K562 (cell line): ENCODE measurements around the gene MEX3C. TPM values are rescaled to one million over a fixed set of nuclear protein-coding genes. Genes with fewer than 3 reads are reported as not detected.

Source experiments
- CAMTA2 ChIP-seq: fragments of 250-450 bp; sonication (Bioruptor Pico); conservative IDR thresholded peaks from 2 replicates; pipeline ENCODE4 v1.5.1; 2022
- CEBPB ChIP-seq: fragments of 450-650 bp; IDR thresholded peaks from 2 replicates; pipeline ENCODE4 v1.6.1; 2016; ENCODE audit warnings: missing genetic modification characterization, missing compliant biosample characterization
- EP400 ChIP-seq: fragments of 450-650 bp; IDR thresholded peaks from 2 replicates; pipeline ENCODE4 v1.6.1; 2017; ENCODE audit warnings: antibody characterized with exemption, mild to moderate bottlenecking, moderate library complexity
- GATAD2B ChIP-seq: fragments of 450-650 bp; IDR thresholded peaks from 2 replicates; pipeline ENCODE4 v1.6.1; 2017; ENCODE audit warnings: mild to moderate bottlenecking, borderline replicate concordance
- HBP1 ChIP-seq: fragments of 450-650 bp; formaldehyde crosslinking; IDR thresholded peaks from 2 replicates; pipeline ENCODE4 v1.4.0; 2022; ENCODE audit warnings: missing genetic modification characterization
- HCFC1 ChIP-seq: IDR thresholded peaks from 2 replicates; pipeline ENCODE4 v1.6.1; 2012; ENCODE audit warnings: low read depth, low read length, improper control_type of control experiment
- HDGF ChIP-seq: fragments of 450-650 bp; IDR thresholded peaks from 2 replicates; pipeline ENCODE4 v1.6.1; 2016
- MAZ ChIP-seq, 2 experiments: fragments of 450-650 bp in 1 of 2; sonication (generic) in 1 of 2; formaldehyde crosslinking; IDR thresholded peaks in 1 of 2; conservative IDR thresholded peaks in 1 of 2; 2 replicates each; pipeline versions ENCODE4 v1.4.0 to v1.5.0; 2020; ENCODE audit warnings: mild to moderate bottlenecking in 1 of 2, missing genetic modification reagents in 1 of 2
- NEUROD1 ChIP-seq: fragments of 150-350 bp; IDR thresholded peaks from 2 replicates; pipeline ENCODE4 v1.6.1; 2014; ENCODE audit warnings: borderline replicate concordance, low read length, low read depth; ENCODE audit not compliant: partially characterized antibody
- PBX2 ChIP-seq, 2 experiments: IDR thresholded peaks in 1 of 2; conservative IDR thresholded peaks in 1 of 2; 2 replicates each; pipeline ENCODE4 v1.6.1; 2016; ENCODE audit warnings: low read depth in 2 of 2, mild to moderate bottlenecking in 1 of 2, missing compliant biosample characterization in 1 of 2, missing genetic modification characterization in 1 of 2, moderate library complexity in 1 of 2
- RBFOX2 ChIP-seq: fragments of 200-400 bp; formaldehyde crosslinking; IDR thresholded peaks from 2 replicates; pipeline ENCODE4 v1.6.1; 2017; ENCODE audit warnings: low read depth, mild to moderate bottlenecking, low read length, moderate library complexity
- SMC3 ChIP-seq: conservative IDR thresholded peaks from 2 replicates; pipeline ENCODE4 v1.6.1; 2011; ENCODE audit warnings: low read depth, low read length, improper control_type of control experiment; ENCODE audit not compliant: insufficient read depth
- SNIP1 ChIP-seq: fragments of 450-650 bp; IDR thresholded peaks from 2 replicates; pipeline ENCODE4 v1.7.1; 2017; ENCODE audit warnings: low read depth, mild to moderate bottlenecking
- TAL1 ChIP-seq: fragments of 450-650 bp; IDR thresholded peaks from 2 replicates; pipeline ENCODE4 v1.6.1; 2016; ENCODE audit warnings: mild to moderate bottlenecking
- TFAM ChIP-seq: fragments of 250-450 bp; sonication (Bioruptor Pico); conservative IDR thresholded peaks from 2 replicates; pipeline ENCODE4 v1.5.0; 2021; ENCODE audit warnings: mild to moderate bottlenecking, moderate library complexity
- TRIM25 ChIP-seq: fragments of 450-650 bp; IDR thresholded peaks from 2 replicates; pipeline ENCODE4 v1.7.0; 2016; ENCODE audit warnings: borderline replicate concordance
- ZBTB17 ChIP-seq: fragments of 450-650 bp; formaldehyde crosslinking; IDR thresholded peaks from 2 replicates; pipeline ENCODE4 v1.4.0; 2020; ENCODE audit warnings: mild to moderate bottlenecking
- ZNF212 ChIP-seq: fragments of 450-650 bp; formaldehyde crosslinking; IDR thresholded peaks from 2 replicates; pipeline ENCODE4 v1.4.0; 2020; ENCODE audit warnings: mild to moderate bottlenecking
- ZNF398 ChIP-seq: fragments of 250-450 bp; sonication (Bioruptor Pico); IDR thresholded peaks from 2 replicates; pipeline ENCODE4 v1.8.0; 2021; ENCODE audit warnings: moderate library complexity, mild to moderate bottlenecking, inconsistent platforms
- polyA plus RNA-seq, 8 experiments: library from polyadenylated mRNA; depleted of rRNA in 4 of 8; stranded (reverse) in 5 of 8; unstranded in 3 of 8; fragments of >200 nt; fragmentation: Nextera tagmentation in 2 of 8; fragmentation: Illumina TruSeq in 1 of 8; extraction: Ambion mirVana in 2 of 8; extraction: Trizol in 1 of 8; gene quantifications; 2 replicates each; pipeline versions ENCODE4 v1.2.1 to v1.2.3, GENCODE V29; 2011 to 2014; ENCODE audit warnings: inconsistent platforms in 1 of 8, missing spikeins in 1 of 8
- total RNA-seq, 7 experiments: library from RNA; depleted of rRNA in 6 of 7; stranded (reverse); fragments of >200 nt in 6 of 7; fragmentation: Illumina TruSeq in 2 of 7; extraction: Trizol in 2 of 7; gene quantifications; 2 replicates each; pipeline versions ENCODE4 v1.2.1 to v1.2.3, GENCODE V29; 2011 to 2021; ENCODE audit warnings: low replicate concordance in 1 of 7

MEX3C gene
- total and polyA plus RNA-seq, 9 of the 15 experiments (the other 6 are each of a cell fraction or from before 2014, with no cell fraction given), result 2.4 to 14.2 (median 10.6) TPM

- TF ChIP-seq GATAD2B (no peak), ZNF212 (CRISPR knock-in tag) (no peak), SMC3 (no peak), HDGF (no peak), TAL1 (no peak), CAMTA2 (no peak), HCFC1 (no peak), HBP1 (CRISPR knock-in tag) (no peak), TRIM25 (no peak), ZBTB17 (CRISPR knock-in tag) (no peak), NEUROD1 (peak; percentile 39), EP400 (peak; percentile 85), TFAM (CRISPR knock-in tag) (no peak), PBX2 (CRISPR knock-in tag; IDR thresholded peaks at IDR 0.05; ENCODE audit: low read depth) (peak; percentile 83), PBX2 (tag; conservative IDR thresholded peaks at IDR 0.05; ENCODE audit: low read depth) (peak; percentile 98), ZNF398 (CRISPR knock-in tag) (no peak), SNIP1 (no peak), CEBPB (tag) (no peak; the same call in 1 of the 2 replicates), MAZ (CRISPR knock-in tag; conservative IDR thresholded peaks at IDR 0.05 in 1 of 2, IDR thresholded peaks at IDR 0.05 in 1 of 2) (peak; percentile 74 to 78), RBFOX2 (peak; percentile 80)
Observed at GRCh38 chr18:51197661-51198424, at the start of gene MEX3C (continued).
